B cell (primary cell): ENCODE data around the gene SERPINA10. TPM values are rescaled to one million over a fixed set of nuclear protein-coding genes. Genes with fewer than 3 reads are reported as not detected.

Source experiments
- ATAC-seq: fragments of 200-7000 bp; cut with Tn5 transposase; one replicate; pipeline ENCODE4 v1.10.0; 2021; ENCODE audit warnings: low read depth, mild to moderate bottlenecking, moderate number of reproducible peaks, moderate library complexity
- CTCF ChIA-PET: fragments of 350-600 bp; sonication (Branson Sonifier 250); formaldehyde crosslinking; loops from one replicate; lab custom pipeline; 2021; ENCODE audit warnings: antibody characterized with exemption, inconsistent platforms; lab: Charles Lee
- POLR2A ChIA-PET: fragments of 350-600 bp; sonication (Branson Sonifier 250); formaldehyde crosslinking; loops from one replicate; lab custom pipeline; 2021; ENCODE audit warnings: antibody characterized with exemption; lab: Charles Lee
- DNase-seq: peaks from one replicate; pipeline ENCODE4 v3.0.0; 2013
- H2AFZ ChIP-seq: 2 replicates; pipeline ENCODE4 v1.6.1; 2012; ENCODE audit warnings: mild to moderate bottlenecking, low read depth, low read length; ENCODE audit not compliant: insufficient read depth, poor library complexity, severe bottlenecking
- H3K27ac ChIP-seq, 2 donors: 1 replicate in 1 of 2; 2 replicates in 1 of 2; pipeline ENCODE4 v1.5.1; 2012 to 2013; ENCODE audit warnings: low read length in 2 of 2, mild to moderate bottlenecking in 2 of 2, moderate library complexity in 1 of 2
- H3K27me3 ChIP-seq, 4 experiments: fragments of 200-600 bp in 1 of 4; sonication (generic) in 1 of 4; replicated peaks in 1 of 4; 1 replicate in 2 of 4; 2 replicates in 2 of 4; pipeline versions ENCODE4 v1.6.1 to v1.7.0; 2013 to 2016; ENCODE audit warnings: low read length in 3 of 4, mild to moderate bottlenecking in 2 of 4, mixed read lengths in 1 of 4, moderate library complexity in 1 of 4; ENCODE audit not compliant: insufficient read depth in 4 of 4, control insufficient read depth in 3 of 4; ENCODE audit errors: control extremely low read depth in 1 of 4
- H3K36me3 ChIP-seq, 2 experiments: replicated peaks in 1 of 2; 1 replicate in 1 of 2; 2 replicates in 1 of 2; pipeline versions ENCODE4 v1.6.1 to v1.7.1; 2013; ENCODE audit warnings: low read length in 1 of 2; ENCODE audit not compliant: insufficient read depth in 2 of 2, control insufficient read depth in 1 of 2; ENCODE audit errors: control extremely low read depth in 1 of 2, extremely low read depth in 1 of 2
- H3K4me1 ChIP-seq, 2 donors: fragments of 200-600 bp in 1 of 2; sonication (generic) in 1 of 2; 1 replicate in 1 of 2; 2 replicates in 1 of 2; pipeline versions ENCODE4 v1.5.1 to v1.6.1; 2013 to 2017; ENCODE audit warnings: low read length in 2 of 2; ENCODE audit not compliant: control insufficient read depth in 2 of 2, insufficient read depth in 2 of 2
- H3K4me2 ChIP-seq: replicated peaks from 2 replicates; pipeline ENCODE3; 2012; ENCODE audit warnings: mild to moderate bottlenecking, low read depth, low read length; ENCODE audit not compliant: poor library complexity, severe bottlenecking
- H3K4me3 ChIP-seq, 5 experiments: fragments of 200-600 bp in 1 of 5; sonication (generic) in 1 of 5; 1 replicate in 3 of 5; 2 replicates in 2 of 5; pipeline versions ENCODE4 v1.5.1 to v1.7.0; 2011 to 2016; ENCODE audit warnings: low read length in 4 of 5, mild to moderate bottlenecking in 4 of 5, low read depth in 2 of 5, control low read depth in 1 of 5, moderate library complexity in 1 of 5; ENCODE audit not compliant: insufficient read depth in 1 of 5; ENCODE audit errors: control extremely low read depth in 1 of 5, extremely low read depth in 1 of 5
- H3K79me2 ChIP-seq: fragments of 200-600 bp; sonication (generic); one replicate; pipeline ENCODE4 v1.6.0; 2016; ENCODE audit warnings: low read length; ENCODE audit not compliant: control insufficient read depth, insufficient read depth
- H3K9ac ChIP-seq: fragments of 200-600 bp; sonication (generic); 2 replicates; pipeline ENCODE4 v1.6.1; 2017; ENCODE audit warnings: mild to moderate bottlenecking, low read length, moderate library complexity
- H3K9me3 ChIP-seq, 3 donors: one replicate each; pipeline versions ENCODE4 v1.6.1 to v1.7.1; 2013; ENCODE audit warnings: low read length in 2 of 3; ENCODE audit not compliant: control insufficient read depth in 2 of 3, insufficient read depth in 1 of 3; ENCODE audit errors: control extremely low read depth in 1 of 3
- H4K20me1 ChIP-seq: 2 replicates; pipeline ENCODE4 v1.6.0; 2012; ENCODE audit warnings: mild to moderate bottlenecking, low read length; ENCODE audit not compliant: insufficient read depth, control insufficient read depth, poor library complexity, severe bottlenecking
- H3K27ac Mint-ChIP-seq: one replicate; pipeline ENCODE4 v1.8.0; 2021; ENCODE audit warnings: mixed read lengths
- H3K27me3 Mint-ChIP-seq: one replicate; pipeline ENCODE4 v1.8.0; 2021; ENCODE audit warnings: mixed read lengths
- H3K4me1 Mint-ChIP-seq: one replicate; pipeline ENCODE4 v1.8.0; 2021; ENCODE audit warnings: mixed read lengths
- H3K4me3 Mint-ChIP-seq: one replicate; pipeline ENCODE4 v1.8.0; 2021; ENCODE audit warnings: mixed read lengths
- H3K9me3 Mint-ChIP-seq: one replicate; pipeline ENCODE4 v1.8.0; 2022; ENCODE audit warnings: mixed read lengths; ENCODE audit not compliant: insufficient read depth
- CTCF ChIP-seq: fragments of 200-600 bp; IDR thresholded peaks from one replicate; pipeline ENCODE4 v1.8.0; 2022; ENCODE audit warnings: antibody characterized with exemption, mild to moderate bottlenecking
- EZH2 ChIP-seq: IDR thresholded peaks from 2 replicates; pipeline ENCODE4 v1.6.1; 2012; ENCODE audit warnings: borderline replicate concordance, low read depth, mild to moderate bottlenecking, moderate library complexity, low read length; ENCODE audit not compliant: insufficient read depth, poor library complexity, severe bottlenecking
- WGBS: methylation state at CpG from one replicate; pipeline ENCODE4 v1.1.5; 2013; ENCODE audit warnings: missing lambda C conversion rate; ENCODE audit not compliant: insufficient coverage; 5-methylcytosine and 5-hydroxymethylcytosine counted together
- intact Hi-C: fragments of 100-400 bp; cut with micrococcal nuclease; formaldehyde crosslinking; loops from one replicate; pipeline ENCODE4 v1.10.0; 2022
- polyA plus RNA-seq: library from polyadenylated mRNA; depleted of rRNA; stranded (reverse); fragments of >200 nt; gene quantifications from 2 replicates; pipeline ENCODE4 v1.2.3, GENCODE V29; 2012
- total RNA-seq, 2 donors: library from RNA; stranded (reverse); fragments of 120-200 nt in 1 of 2; gene quantifications; 1 replicate in 1 of 2; 2 replicates in 1 of 2; pipeline versions ENCODE4 v1.2.3 to v1.2.4, GENCODE V29; 2013 to 2022

Gene SERPINA10
- total and polyA plus RNA-seq, 2 donors (not counting 1 experiment from before 2014, with no cell fraction given) = not detected

- no peak overlapping the region for H3K4me3 Mint-ChIP-seq
- H3K36me3 ChIP-seq = no peaks in the 10 kb centered on the region
- WGBS = 78% methylated on average over 1 of the region's 4 CpGs
- ChIA-PET POLR2A (no interaction called here), CTCF (no interaction called here)
- H3K4me2 ChIP-seq = no peak overlapping the region
- H3K4me3 ChIP-seq = no peak overlapping the region
- H3K27me3 Mint-ChIP-seq = peaks cover 3% of the 10 kb centered on the region
- H3K9me3 ChIP-seq = peaks cover 0 to 9% (median 0%) of the 10 kb centered on the region in 3 donors
- TF ChIP-seq EZH2 (no peak), CTCF (no peak)
- no peaks in the 10 kb centered on the region for H3K4me1 Mint-ChIP-seq
- H3K27me3 ChIP-seq = no peaks in the 10 kb centered on the region
- H3K9ac ChIP-seq = no peak overlapping the region
- no peaks in the 10 kb centered on the region for H3K79me2 ChIP-seq
- DNase-seq (no peak), ATAC-seq (no peak)
- no peaks in the 10 kb centered on the region for H3K4me1 ChIP-seq
- no peak overlapping the region for H2AFZ ChIP-seq
- H3K27ac ChIP-seq = no peak overlapping the region
- intact Hi-C loops = no loop called here
- no peak overlapping the region for H3K27ac Mint-ChIP-seq
- H4K20me1 ChIP-seq = no peaks in the 10 kb centered on the region
- peaks cover 2% of the 10 kb centered on the region for H3K9me3 Mint-ChIP-seq
Measured at GRCh38 chr14:94329857-94330256, 36.8 kb upstream of the SERPINA10 start.

- DNase-seq (no peak), ATAC-seq (no peak)
- Mint-ChIP-seq H3K4me1 (no peaks in the 10 kb centered on the region), H3K27ac (no peak overlapping the region), H3K4me3 (no peak overlapping the region), H3K9me3 (peaks cover 2% of the 10 kb centered on the region), H3K27me3 (no peaks in the 10 kb centered on the region)
- no peak overlapping the region for H2AFZ ChIP-seq
- ChIA-PET POLR2A (no interaction called here), CTCF (no interaction called here)
- 83% methylated on average over 1 of the region's 2 CpGs for WGBS
- H3K4me3 ChIP-seq = no peak overlapping the region
- no peaks in the 10 kb centered on the region for H3K27me3 ChIP-seq
- no peaks in the 10 kb centered on the region for H3K36me3 ChIP-seq
- no peaks in the 10 kb centered on the region for H3K4me1 ChIP-seq
- TF ChIP-seq EZH2 (no peak), CTCF (no peak)
- H4K20me1 ChIP-seq = no peaks in the 10 kb centered on the region
- intact Hi-C loops = no loop called here
- no peak overlapping the region for H3K4me2 ChIP-seq
- peaks cover 0 to 9% (median 0%) of the 10 kb centered on the region in 3 donors for H3K9me3 ChIP-seq
- H3K9ac ChIP-seq = no peak overlapping the region
- H3K27ac ChIP-seq = no peak overlapping the region
- H3K79me2 ChIP-seq = no peaks in the 10 kb centered on the region
Measured at GRCh38 chr14:94328196-94328595, 35.1 kb upstream of the SERPINA10 start.
